ENCODE measurements around the gene PBX3. TPM values are rescaled to one million over a fixed set of nuclear protein-coding genes. Genes with fewer than 3 reads are reported as not detected.

The PBX3 gene
- total RNA-seq, 2 donors from 2014 or later: 37.5 to 46.1 TPM

DNA sequence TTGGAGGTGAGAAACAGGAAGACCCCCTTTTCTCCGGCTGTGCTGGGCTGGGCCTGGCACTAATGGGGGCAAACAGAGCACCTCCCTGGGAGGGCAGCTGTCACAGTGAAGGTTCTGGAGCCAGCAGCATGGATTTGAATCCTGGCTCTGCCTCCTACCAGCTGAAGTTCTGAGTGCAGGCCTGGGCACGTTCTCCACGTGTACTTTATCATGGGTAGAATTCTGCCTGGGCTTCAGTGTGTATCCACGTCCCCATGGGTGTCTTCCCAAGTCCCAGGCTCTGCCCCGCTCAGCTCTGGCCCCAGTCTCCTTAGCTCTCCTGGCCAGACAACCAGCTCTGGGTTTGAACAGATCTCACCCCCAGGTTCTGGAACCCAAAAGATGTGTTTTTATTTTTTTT lies 223.2 kb downstream of the PBX3 start:
- no peaks in the 10 kb centered on the region for H3K9me3 ChIP-seq (ENCODE audit: control insufficient read depth, low read length)
- Mint-ChIP-seq H3K27me3 (ENCODE audit: insufficient read depth) (no peaks in the 10 kb centered on the region), H3K4me3 (no peak overlapping the region), H3K4me1 (no peaks in the 10 kb centered on the region), H3K36me3 (ENCODE audit: low read depth) (peaks cover 12% of the 10 kb centered on the region), H3K9me3 (peaks cover 15% of the 10 kb centered on the region), H3K27ac (no peak overlapping the region)
- no peak for DNase-seq
- H3K27me3 ChIP-seq (ENCODE audit: control insufficient read depth, insufficient read depth, low read length, poor library complexity, severe bottlenecking): no peaks in the 10 kb centered on the region
- peaks cover 19% of the 10 kb centered on the region for H3K36me3 ChIP-seq (ENCODE audit: control insufficient read depth, insufficient read depth, low read length)
- H3K4me1 ChIP-seq (ENCODE audit: control insufficient read depth, insufficient read depth, low read length): no peaks in the 10 kb centered on the region
- no peak overlapping the region for H3K27ac ChIP-seq (ENCODE audit: low read depth, low read length)
- no peak overlapping the region for H3K4me3 ChIP-seq (ENCODE audit: low read length)
- H3K9ac ChIP-seq (ENCODE audit: extremely low read depth, low read length, poor library complexity, severe bottlenecking): no peak overlapping the region
- WGBS, 2 experiments (ENCODE audit: insufficient coverage in 1 of 2, insufficient read length in 1 of 2): 91 to 93% methylated on average over 5 of the region's 5 CpGs
- TF ChIP-seq, protein P1, sequence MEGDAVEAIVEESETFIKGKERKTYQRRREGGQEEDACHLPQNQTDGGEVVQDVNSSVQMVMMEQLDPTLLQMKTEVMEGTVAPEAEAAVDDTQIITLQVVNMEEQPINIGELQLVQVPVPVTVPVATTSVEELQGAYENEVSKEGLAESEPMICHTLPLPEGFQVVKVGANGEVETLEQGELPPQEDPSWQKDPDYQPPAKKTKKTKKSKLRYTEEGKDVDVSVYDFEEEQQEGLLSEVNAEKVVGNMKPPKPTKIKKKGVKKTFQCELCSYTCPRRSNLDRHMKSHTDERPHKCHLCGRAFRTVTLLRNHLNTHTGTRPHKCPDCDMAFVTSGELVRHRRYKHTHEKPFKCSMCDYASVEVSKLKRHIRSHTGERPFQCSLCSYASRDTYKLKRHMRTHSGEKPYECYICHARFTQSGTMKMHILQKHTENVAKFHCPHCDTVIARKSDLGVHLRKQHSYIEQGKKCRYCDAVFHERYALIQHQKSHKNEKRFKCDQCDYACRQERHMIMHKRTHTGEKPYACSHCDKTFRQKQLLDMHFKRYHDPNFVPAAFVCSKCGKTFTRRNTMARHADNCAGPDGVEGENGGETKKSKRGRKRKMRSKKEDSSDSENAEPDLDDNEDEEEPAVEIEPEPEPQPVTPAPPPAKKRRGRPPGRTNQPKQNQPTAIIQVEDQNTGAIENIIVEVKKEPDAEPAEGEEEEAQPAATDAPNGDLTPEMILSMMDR (conservative IDR thresholded peaks at IDR 0.05): no peak

DNA sequence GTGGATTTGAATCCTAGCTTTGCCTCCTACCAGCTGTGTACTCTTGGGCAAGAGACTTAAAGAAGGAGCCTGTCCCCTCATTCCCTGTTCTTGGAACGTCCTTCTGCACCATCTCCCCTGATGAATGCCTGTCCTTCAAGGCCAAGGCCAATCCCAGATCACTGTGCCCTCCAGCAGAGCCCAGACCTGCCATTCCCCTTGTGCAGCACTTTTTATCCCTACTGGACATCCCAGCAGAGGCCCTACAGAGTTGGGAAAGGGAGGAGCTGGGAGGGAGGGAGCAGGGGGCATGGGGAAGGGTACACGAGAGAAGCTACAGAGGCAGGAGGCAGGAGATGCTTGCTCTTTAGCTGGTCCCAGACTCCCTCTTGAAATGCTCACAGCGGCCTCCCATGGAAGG lies 223.9 kb downstream of the PBX3 start:
- H3K9me3 Mint-ChIP-seq: peaks cover 17% of the 10 kb centered on the region
- no peaks in the 10 kb centered on the region for H3K27me3 Mint-ChIP-seq (ENCODE audit: insufficient read depth)
- H3K27ac Mint-ChIP-seq: no peak overlapping the region
- H3K27me3 ChIP-seq (ENCODE audit: control insufficient read depth, insufficient read depth, low read length, poor library complexity, severe bottlenecking): no peaks in the 10 kb centered on the region
- H3K36me3 ChIP-seq (ENCODE audit: control insufficient read depth, insufficient read depth, low read length): peaks cover 13% of the 10 kb centered on the region
- 77 to 100% methylated on average over 1 to 3 of the region's 3 CpGs for WGBS, 2 experiments (ENCODE audit: insufficient coverage in 1 of 2, insufficient read length in 1 of 2)
- peak; percentile 47 for DNase-seq
- no peak overlapping the region for H3K9ac ChIP-seq (ENCODE audit: extremely low read depth, low read length, poor library complexity, severe bottlenecking)
- no peaks in the 10 kb centered on the region for H3K4me1 Mint-ChIP-seq
- no peak overlapping the region for H3K4me3 ChIP-seq (ENCODE audit: low read length)
- H3K4me3 Mint-ChIP-seq: no peak overlapping the region
- TF ChIP-seq, protein P1 (conservative IDR thresholded peaks at IDR 0.05): no peak
- H3K36me3 Mint-ChIP-seq (ENCODE audit: low read depth): peaks cover 9% of the 10 kb centered on the region
- no peaks in the 10 kb centered on the region for H3K4me1 ChIP-seq (ENCODE audit: control insufficient read depth, insufficient read depth, low read length)
- H3K9me3 ChIP-seq (ENCODE audit: control insufficient read depth, low read length): no peaks in the 10 kb centered on the region
- H3K27ac ChIP-seq (ENCODE audit: low read depth, low read length): no peak overlapping the region

DNA sequence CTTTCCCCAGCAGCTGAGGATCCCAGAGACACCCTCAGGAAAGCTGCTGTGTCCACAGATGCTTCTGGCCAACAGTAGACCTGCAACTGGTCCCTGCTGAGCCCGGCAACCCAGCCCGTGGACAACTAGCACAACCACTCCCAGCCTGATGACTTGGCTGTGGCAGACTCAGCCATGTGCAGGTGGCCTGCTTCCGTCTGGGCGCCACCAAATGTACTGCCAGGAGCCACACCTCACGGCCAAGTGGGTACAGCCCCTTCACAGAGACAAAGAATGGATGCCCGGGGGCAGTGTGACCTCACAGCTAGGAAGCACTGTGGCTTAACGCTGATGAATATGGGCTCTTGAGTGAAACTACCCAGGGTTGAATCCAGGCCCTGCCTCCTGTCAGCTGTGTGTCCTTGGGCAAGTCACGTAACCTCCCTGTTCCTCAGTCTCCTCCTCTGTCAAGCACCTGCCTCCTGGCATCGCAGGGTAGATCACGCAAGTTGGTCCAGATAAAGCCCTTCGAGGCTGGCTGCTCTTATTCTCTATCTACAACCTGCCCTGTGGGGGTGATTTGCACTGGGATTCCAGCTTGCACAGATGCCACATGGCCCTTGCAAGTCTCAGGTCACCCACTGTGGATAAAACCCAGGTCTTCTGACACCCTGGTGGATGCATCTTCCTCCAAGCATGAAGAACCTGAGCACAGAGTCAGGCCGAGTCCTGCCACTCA lies 225.0 kb downstream of the PBX3 start:
- 94 to 99% methylated on average over 10 to 12 of the region's 12 CpGs for WGBS, 2 experiments (ENCODE audit: insufficient coverage in 1 of 2, insufficient read length in 1 of 2)

More for the DNA sequence above, 225.0 kb downstream of the PBX3 start:
- H3K9ac ChIP-seq (ENCODE audit: extremely low read depth, low read length, poor library complexity, severe bottlenecking): no peak overlapping the region
- Mint-ChIP-seq H3K27ac (no peak overlapping the region), H3K9me3 (peaks cover 23% of the 10 kb centered on the region), H3K4me3 (no peak overlapping the region), H3K4me1 (no peaks in the 10 kb centered on the region), H3K36me3 (ENCODE audit: low read depth) (peaks cover 2% of the 10 kb centered on the region), H3K27me3 (ENCODE audit: insufficient read depth) (no peaks in the 10 kb centered on the region)
- H3K4me1 ChIP-seq (ENCODE audit: control insufficient read depth, insufficient read depth, low read length): no peaks in the 10 kb centered on the region
- DNase-seq: peak; percentile 64
- no peak overlapping the region for H3K27ac ChIP-seq (ENCODE audit: low read depth, low read length)
- H3K9me3 ChIP-seq (ENCODE audit: control insufficient read depth, low read length): no peaks in the 10 kb centered on the region
- peaks cover 3% of the 10 kb centered on the region for H3K36me3 ChIP-seq (ENCODE audit: control insufficient read depth, insufficient read depth, low read length)
- no peak overlapping the region for H3K4me3 ChIP-seq (ENCODE audit: low read length)
- TF ChIP-seq, protein P1 (conservative IDR thresholded peaks at IDR 0.05): no peak
- no peaks in the 10 kb centered on the region for H3K27me3 ChIP-seq (ENCODE audit: control insufficient read depth, insufficient read depth, low read length, poor library complexity, severe bottlenecking)
